ENCODE measurements around the gene SFXN1.

- TF ChIP-seq, protein P1, sequence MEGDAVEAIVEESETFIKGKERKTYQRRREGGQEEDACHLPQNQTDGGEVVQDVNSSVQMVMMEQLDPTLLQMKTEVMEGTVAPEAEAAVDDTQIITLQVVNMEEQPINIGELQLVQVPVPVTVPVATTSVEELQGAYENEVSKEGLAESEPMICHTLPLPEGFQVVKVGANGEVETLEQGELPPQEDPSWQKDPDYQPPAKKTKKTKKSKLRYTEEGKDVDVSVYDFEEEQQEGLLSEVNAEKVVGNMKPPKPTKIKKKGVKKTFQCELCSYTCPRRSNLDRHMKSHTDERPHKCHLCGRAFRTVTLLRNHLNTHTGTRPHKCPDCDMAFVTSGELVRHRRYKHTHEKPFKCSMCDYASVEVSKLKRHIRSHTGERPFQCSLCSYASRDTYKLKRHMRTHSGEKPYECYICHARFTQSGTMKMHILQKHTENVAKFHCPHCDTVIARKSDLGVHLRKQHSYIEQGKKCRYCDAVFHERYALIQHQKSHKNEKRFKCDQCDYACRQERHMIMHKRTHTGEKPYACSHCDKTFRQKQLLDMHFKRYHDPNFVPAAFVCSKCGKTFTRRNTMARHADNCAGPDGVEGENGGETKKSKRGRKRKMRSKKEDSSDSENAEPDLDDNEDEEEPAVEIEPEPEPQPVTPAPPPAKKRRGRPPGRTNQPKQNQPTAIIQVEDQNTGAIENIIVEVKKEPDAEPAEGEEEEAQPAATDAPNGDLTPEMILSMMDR (IDR thresholded peaks at IDR 0.05): no peak
- TF ChIP-seq POLR2A (IDR thresholded peaks at IDR 0.05): no peak
Measured at GRCh38 chr5:175513297-175513696, 34.9 kb downstream of the SFXN1 start.

All from adrenal gland (tissue), 5 donors.